Left lobe of liver (tissue), 2 donors: ENCODE data around the gene GEMIN5. TPM values are rescaled to one million over a fixed set of nuclear protein-coding genes. Genes with fewer than 3 reads are reported as not detected.

ENCODE experiments used
- ATAC-seq: fragments of 200-7000 bp; cut with Tn5 transposase; one replicate; pipeline ENCODE4 v1.9.1; 2020; ENCODE audit warnings: mild to moderate bottlenecking, moderate library complexity
- DNase-seq: peaks from one replicate; pipeline ENCODE4 v3.0.0-alpha.2; 2020; ENCODE audit warnings: low spot score
- total RNA-seq: library from RNA; stranded (reverse); gene quantifications from one replicate; pipeline ENCODE4 v1.2.1, GENCODE V29; 2021
- donor health status: DM: no; HTN: no; CAD: no; lungs with moderate emphysema.
- donor health status: DM: no; HTN: yes; CAD: no.

Gene GEMIN5
- total RNA-seq, 1 donor from 2014 or later, result 7.1 TPM

DNA sequence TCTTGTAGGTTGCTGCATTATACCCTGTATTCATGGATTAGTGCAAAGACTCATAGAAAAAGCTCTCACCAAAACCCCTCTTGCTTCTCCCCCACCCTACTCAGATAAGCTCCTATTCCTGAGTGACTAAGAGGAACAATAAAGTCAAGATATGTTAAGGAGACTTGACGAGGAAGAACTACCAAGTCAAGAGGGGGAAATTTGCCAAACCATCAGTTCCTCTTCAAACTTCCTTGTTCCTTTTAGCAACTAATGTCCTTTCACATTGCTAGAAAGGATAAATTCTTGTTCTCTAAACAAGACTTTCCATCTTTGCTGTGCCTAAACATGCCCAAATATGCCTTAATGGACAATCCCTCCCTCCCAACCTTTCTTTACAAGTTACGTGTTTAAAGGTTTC is 52.6 kb downstream of the GEMIN5 start:
- ATAC-seq (no peak), DNase-seq (no peak)

DNA sequence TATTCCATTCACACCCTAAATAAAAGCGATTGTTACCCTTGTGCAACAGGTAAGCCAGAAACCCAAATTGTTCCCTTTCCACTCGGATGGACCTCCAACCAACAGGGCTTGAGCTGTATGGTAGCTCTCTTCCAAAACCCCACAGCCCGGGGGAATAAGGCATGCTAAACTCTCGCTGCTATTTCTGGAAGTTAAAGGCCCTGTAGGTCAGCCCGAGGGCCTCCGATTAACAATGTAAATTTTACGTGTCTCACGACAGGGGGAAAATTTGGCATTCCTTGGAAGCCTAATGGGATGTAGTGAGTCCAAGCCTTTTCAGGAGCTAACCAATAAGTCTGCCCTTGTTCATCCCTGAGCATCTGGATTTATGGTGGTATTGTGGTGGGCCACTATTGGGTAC is 53.6 kb downstream of the GEMIN5 start:
- DNase-seq (no peak), ATAC-seq (no peak)

DNA sequence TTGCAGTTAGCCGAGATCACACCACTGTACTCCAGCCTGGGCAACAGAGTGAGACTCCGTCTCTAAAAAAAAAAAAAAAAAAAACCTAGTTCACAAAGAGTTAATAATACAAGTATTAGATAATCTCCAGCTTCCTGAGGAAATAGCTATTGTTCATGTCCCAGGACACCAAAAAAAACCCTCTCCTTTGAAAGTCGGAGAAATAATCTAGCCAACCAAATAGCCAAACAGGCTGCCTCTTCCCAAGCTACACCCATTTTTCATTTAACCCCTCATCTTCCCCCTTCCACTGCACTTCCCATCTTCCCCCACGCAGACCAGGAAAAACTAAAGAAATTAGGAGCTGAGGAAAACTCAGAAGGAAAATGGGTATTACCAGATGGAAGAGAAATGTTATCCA is 56.0 kb downstream of the GEMIN5 start:
- DNase-seq (no peak), ATAC-seq (no peak)

DNA sequence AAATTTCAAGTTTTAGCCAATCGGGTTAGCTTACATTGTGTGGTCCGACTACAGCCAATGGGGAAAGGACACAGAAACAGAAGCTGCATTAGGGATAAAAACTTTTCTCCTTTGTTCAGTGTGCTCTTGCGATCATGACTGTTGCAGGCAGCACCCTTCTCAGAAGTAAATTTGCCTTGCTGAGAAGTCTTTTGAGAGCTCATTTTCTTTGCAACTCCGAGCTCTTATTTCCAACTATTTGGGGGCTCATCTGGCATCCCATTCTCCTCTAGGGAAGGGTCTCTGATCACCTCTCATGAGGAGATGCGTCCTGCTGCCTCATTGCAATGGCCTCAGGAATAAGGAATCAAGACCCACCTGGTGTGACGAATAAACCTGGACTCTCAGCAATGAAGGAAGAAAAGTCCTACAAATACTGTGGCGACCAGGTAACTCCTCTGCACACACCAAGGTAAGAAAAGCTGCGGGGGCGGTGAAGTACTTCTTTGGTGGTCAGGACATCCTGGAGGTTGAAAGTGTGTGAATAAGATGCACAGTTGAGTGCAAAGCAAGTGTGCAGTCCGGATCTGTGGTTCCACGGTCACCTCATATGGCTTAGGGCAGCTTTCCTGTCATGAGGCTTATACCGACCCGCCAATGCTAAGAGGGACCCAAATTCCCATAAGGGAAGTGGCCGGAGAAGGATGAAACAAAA is 59.2 kb downstream of the GEMIN5 start:
- no peak for DNase-seq
- ATAC-seq, result no peak

DNA sequence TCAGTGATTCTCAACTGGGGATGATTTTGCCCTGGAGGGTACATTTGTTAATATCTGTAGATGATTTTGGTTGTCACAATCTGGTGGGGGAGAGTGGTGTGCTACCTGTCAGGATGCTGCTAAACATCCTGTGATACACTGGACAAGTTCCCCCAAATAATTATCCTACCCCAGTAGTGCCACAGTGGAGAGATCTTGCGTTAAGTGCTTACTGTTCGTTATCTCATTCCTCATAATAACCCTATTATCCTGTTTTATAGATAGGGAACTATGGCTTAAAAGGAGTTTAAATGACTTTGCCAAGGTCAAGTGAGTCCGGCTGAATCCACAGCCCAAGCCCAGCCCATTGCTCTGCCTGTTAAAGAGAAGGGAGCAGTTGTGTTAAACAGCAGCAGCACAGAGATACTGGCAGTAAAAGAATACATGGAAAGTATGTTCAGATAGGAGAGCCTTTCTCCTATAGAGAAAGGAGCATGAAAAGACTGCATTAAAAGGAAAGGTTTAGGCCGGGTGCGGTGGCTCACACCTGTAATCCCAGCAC is 64.2 kb downstream of the GEMIN5 start:
- no peak for ATAC-seq

DNA sequence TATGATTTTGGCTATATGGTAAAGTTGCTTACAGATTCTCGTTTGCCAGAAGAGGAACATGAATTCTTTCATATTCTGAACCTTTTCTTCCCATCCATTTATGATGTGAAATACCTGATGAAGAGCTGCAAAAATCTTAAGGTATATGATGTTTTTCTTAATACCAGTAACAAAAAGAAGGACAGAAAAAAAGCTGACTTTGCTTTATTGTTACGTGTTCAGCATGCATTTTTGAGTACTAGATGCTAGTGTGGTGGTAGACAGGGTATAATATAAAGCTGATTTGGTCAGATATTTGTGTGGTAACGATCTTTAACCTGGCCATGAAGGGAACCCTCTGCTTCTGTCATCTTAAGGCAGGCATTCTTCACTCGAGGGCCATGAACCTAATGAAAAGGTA is 66.3 kb downstream of the GEMIN5 start:
- no peak for ATAC-seq
- DNase-seq, result no peak

More for the DNA sequence above, 64.2 kb downstream of the GEMIN5 start:
- no peak for DNase-seq

DNA sequence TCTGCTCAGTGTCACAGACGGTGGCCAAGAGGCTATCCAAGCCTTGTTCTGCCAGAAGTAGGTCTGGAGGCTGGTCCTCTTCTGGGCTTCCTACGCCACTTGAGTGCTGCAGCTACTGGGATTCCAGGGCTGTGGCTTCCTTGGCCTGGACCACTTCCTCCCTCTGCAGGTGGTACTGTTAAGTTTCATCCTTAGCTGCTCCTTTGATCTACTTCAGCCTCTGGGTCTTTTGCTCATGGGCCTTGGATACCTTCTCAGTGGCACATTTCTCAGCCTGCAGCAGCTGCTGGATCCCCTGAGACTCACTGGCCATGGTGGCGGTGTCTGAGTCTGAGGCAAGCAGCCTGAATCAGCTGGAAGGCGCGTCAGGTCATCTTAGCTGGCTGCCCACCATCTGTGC is 69.3 kb downstream of the GEMIN5 start:
- ATAC-seq (peak; percentile 55), DNase-seq (no peak)

DNA sequence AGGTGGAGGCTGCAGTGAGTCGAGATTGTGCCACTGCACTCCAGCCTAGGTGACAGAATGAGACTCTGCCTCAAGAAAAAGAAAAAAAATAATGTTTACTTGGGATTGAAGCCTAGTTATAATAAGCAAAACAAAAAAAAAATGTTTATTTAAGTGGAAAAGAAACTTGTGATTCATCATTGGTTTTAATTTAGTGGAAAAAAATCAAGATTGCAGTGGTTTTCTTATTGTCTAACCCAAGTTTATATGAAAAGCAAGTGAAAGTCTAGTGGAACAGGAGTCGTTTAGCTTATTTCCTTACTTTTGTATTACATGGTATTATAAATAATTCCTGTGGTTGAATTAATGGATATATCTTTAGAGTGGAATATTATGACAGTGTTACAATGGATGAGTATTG is 71.2 kb downstream of the GEMIN5 start:
- ATAC-seq (no peak), DNase-seq (no peak)

DNA sequence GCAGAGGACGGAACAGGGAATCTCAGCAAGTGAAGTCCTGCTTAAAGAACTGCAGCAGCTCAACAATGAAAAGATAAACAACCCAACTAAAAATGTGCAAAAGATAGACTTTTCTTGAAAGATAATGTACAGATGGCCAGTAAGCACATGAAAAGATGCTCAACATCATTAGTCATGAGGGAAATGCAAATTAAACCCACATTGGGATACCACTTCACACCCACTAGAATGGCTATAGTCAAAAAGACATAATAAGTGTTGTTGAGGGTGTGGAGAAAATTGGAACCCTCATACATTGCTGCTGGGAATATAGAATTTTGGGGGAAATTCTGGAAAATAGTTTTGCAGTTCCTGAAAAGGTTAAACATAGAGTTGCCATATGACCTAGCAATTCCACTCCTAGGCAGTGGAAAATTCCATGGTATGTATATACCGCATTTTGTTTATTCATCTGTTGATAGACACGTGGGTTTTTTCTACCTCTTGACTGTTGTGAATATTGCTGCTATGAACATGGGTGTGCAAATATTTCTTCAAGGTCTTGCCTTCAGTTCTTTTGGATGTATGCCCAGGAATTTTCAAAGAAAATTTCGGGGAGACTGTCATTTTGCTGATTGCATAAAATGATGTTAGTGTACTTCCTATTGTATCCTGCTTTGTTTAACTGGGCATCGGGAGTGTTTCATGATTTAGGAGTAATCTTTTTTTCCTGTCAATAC is 72.4 kb downstream of the GEMIN5 start:
- no peak for ATAC-seq
- DNase-seq, result no peak

DNA sequence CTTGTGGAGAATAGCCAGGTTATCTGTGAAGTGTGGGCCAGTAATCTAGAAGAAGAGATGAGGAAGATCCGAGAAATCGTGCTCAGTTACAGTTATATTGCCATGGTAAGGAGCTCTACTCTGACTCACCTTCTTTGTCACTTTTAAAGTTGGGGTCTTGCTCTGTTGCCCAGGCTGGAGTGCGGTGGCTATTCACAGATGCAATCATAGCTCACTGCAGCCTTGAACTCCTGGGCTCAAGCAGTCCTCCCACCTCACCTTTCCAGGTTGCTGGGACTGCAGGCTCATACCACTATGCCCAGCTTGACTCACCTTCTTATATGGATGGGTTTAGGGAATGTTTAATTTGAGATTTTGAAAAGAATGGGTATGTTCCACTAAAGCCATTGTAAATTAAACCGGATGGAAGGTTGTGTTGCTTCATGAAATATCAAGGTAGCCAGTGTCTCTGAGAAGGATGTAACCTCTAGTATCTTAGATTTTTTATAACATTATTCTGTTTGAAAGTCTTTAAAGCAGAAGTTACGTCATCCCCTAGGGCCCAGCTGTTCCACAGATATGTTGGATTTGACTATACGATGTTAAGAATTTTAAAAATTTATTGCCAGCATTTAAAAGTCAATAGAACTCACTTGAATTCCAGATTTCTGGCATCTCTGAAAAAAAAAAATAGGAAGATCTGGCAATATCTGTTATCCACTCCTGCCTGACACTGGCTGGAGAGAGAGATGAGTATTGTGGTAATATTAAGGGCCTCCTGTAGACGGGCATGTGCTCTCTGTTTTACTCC is 74.5 kb downstream of the GEMIN5 start:
- no peak for DNase-seq
- no peak for ATAC-seq

DNA sequence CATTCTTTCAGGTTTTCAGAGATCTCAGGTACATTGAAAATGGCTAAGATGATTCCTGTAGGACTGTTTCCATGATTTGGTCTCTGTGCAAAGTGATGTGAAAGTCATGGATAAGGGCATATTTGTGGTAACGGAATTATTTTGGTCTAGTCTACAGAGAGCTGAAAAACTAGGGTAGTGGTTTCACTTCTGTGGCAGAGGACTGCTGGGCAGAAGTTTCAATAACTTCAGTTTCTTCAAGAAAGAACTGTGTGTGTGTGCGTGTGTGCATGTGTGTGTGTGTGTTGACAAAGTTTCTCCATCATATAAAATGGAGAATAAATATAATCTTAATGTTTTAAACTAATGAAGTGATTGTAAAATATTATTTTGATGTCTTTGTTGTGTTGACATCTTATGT is 75.2 kb downstream of the GEMIN5 start:
- ATAC-seq (no peak), DNase-seq (no peak)

DNA sequence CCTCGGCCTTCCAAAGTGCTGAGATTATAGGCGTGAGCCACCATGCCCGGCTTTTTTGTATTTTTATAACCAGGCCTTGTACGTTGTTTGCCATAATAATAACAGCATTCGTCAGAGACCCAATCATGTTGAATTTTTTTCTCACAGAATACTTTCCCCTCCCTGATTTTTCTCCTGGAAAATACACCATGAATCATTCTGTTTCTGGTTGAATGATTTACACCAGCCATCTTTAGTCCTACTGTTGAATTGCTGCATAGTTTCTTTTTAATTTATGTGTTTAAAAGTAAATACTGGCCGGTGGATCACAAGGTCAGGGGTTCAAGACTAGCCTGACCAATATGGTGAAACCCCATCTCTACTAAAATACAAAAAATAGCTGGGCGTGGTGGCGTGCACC is 76.1 kb downstream of the GEMIN5 start:
- DNase-seq (no peak), ATAC-seq (no peak)

DNA sequence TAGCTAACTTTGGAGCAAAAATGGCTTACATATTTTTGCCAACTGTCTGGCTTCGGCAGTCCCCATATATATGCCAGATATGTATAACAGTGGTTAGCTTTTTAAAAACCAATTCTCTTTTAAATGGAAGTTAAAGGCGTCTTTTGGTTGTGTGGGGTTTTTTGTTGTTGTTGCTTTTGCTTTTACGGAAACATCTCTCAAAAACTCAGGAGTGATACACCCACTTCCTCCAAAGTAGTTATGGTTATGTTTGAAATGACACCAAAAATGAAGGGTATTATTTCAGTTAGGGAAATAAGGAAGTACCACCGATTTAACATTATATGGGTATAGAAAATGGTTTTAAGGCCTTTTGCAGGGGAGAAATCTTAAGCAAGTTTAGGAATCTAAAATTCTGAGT is 77.2 kb downstream of the GEMIN5 start:
- DNase-seq (no peak), ATAC-seq (no peak)

DNA sequence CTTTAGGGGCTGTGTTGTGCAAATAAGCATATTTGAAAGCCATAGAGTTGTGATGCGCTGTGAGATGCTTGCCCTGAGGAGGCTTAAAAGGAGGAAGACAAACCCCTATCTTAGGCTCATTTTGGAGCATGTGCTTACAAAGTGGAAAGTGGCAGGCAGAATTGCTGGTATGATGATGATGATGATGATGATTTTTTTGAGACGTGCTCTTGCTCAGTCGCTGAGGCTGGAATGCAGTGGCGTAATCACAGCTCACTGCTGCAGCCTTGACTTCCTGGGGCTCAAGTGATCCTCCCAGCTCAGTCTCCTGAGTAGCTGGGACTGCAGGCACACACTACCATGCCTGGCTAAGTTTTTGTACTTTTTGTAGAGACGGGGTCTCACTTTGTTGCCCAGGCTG is 77.9 kb downstream of the GEMIN5 start:
- no peak for DNase-seq
- no peak for ATAC-seq

DNA sequence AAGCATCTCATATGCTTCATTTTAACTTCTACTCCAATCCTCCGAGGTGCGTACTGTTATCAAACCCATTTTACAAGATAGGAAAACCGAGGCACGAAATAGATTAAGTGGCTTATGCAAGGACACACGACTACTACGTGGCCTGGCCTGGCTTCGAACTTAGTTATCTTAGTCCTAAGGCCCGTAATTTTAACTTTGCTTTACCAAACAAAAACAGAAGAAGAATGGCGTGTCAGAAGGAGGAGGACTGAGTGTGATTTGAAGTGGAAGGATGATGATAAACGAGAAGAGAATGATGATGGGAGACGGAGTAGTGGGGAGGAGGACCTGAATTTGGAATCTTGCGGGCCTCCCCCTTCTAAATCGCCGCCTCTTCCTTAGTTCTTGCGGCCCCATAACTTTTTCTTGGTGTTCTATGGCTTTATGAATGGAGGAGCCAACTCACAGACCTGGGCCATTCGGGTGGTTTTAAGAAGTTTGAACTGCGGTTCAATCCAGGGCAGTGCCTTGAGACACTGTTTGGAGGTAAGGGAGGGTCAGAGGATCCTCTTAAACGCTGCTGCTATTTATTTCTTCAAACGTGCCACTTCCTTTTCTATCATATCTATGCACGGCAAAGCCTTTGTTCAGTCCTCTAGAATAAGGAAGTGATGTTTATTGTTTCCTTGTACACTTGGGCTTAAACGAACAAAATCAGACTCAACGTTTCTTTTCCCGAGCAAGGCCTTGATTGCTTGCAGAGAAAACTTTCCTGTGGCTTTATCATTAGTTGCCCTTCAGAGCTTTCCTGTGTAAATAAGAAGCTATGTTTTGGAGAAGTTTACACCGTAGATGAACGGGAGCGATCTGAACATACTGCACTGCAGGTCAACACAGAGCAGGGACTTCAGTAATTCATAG is 78.8 kb downstream of the GEMIN5 start:
- DNase-seq, result no peak

DNA sequence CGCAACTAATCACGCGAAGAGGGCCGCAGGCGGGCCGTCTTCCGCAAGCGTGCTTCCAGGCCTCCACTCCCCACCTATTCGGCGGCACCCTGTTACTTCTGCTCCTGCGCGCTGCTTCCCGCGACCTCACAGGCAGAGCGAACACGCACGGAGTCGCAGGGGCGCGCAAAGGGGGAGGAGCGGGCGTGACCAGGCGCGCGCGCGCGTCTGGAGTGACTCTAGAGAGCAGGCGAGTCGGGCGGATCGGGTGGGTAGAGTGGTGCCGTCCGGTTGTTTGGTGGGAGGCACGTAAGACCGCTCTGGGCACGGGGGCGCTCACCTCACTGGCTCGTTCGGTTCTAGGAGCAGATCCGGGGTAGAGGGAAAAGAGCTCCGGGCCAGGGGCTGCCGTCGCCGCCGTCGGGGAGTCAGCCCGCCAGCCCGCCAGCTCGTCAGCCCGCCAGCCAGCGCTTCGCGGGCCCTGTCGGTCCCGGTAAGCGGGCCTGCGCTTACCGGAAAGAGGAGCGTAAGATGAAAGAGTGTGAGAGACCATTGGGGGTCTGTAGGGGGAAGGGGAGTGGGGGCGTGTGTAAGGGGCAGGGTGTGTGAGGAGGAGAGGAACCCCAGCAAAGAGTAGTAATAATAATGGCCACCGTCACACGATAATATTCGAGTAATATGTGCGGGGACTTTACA is 79.6 kb downstream of the GEMIN5 start, which contains the start of gene CNOT8:
Gene CNOT8 (plus strand): TSS at position 331 of the 675 bp plus-strand sequence. CDS start 4,652 bp downstream, outside the sequence.
- DNase-seq, result peak; percentile 99
- peak; percentile 85 for ATAC-seq

More for the DNA sequence above, 78.8 kb downstream of the GEMIN5 start:
- no peak for ATAC-seq

DNA sequence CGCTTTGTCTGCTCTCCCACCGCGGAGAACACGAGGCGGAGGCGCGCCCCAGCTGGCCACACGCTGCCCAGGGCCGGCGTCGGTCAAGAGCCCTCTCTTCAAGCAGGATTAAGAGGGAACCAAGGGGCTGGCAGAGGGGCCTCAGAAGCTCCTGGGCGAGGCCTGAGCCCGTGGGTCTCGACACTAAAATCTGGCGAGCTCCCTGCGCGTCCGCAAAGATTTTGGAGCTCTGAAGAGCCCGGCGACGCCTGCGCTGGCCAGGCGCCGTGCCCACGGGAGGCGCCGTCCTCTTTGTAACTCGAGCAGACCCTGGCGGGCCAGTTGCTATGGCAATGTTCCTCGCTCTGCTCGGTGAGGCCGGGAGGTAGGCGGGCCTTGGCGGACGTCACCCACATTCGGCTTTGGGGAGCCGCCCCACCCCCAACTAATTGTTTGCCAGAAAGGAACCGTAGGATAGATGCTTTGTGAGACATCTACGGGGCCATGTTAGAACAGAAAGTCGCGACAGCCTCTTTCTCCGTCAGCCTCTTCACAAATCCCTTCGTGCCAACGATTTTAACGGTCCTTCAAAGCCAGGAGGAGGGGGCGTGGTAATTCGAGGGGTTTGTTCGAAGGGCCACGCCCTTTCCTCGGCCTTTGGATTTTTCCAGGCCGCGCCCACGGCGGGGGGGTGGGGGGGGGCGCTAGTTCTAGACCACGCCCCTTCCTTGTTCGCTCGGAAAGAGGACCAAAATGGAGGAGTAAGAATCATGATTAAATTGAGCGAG is 80.3 kb downstream of the GEMIN5 start:
- peak; percentile 82 for ATAC-seq
- peak; percentile 96 for DNase-seq

DNA sequence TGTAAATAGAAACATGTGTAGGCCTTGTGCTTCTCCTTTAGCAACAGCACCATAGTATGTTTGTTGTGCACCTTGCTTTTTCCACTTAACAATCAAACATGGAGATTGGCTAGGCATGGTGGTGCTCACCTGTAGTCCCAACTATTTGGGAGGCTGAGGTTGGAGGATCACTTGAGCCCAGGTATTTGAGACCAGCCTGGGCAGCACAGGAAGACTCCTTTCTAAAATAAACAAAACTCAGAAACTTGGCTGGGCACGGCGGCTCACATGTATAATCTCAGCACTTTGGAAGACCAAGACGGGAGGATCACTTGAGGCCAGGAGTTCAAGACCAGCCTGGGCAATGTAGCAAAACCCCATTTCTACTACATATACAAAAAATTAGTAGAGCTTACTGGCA is 86.7 kb downstream of the GEMIN5 start:
- ATAC-seq, result no peak

More for the DNA sequence above, 86.7 kb downstream of the GEMIN5 start:
- DNase-seq, result peak; percentile 34
